ENCODE results near the gene EID1. TPM values are rescaled to one million over a fixed set of nuclear protein-coding genes. Genes with fewer than 3 reads are reported as not detected.

The EID1 gene
- total RNA-seq, 1 donor from 2014 or later: 202 TPM

GRCh38 chr15:48856942-48857341 lies 21.0 kb upstream of the EID1 start:
- DNase-seq (ENCODE audit: low spot score): no peak
- Mint-ChIP-seq H3K4me1 (ENCODE audit: low read depth) (peaks cover 11% of the 10 kb centered on the region), H3K36me3 (ENCODE audit: low read depth) (peaks cover 15% of the 10 kb centered on the region), H3K27ac (no peak overlapping the region), H3K9me3 (no peaks in the 10 kb centered on the region), H3K4me3 (ENCODE audit: low read depth) (no peak overlapping the region), H3K27me3 (ENCODE audit: low read depth) (peaks cover 7% of the 10 kb centered on the region)
- intact Hi-C loops (cut with micrococcal nuclease): no loop called here

GRCh38 chr15:48858401-48858800 lies 19.5 kb upstream of the EID1 start:
- no peak overlapping the region for H3K27ac Mint-ChIP-seq
- DNase-seq (ENCODE audit: low spot score): no peak
- peaks cover 19% of the 10 kb centered on the region for H3K4me1 Mint-ChIP-seq (ENCODE audit: low read depth)
- intact Hi-C loops (cut with micrococcal nuclease): no loop called here
- no peak overlapping the region for H3K4me3 Mint-ChIP-seq (ENCODE audit: low read depth)
- peaks cover 17% of the 10 kb centered on the region for H3K36me3 Mint-ChIP-seq (ENCODE audit: low read depth)
- H3K9me3 Mint-ChIP-seq: no peaks in the 10 kb centered on the region
- peaks cover 7% of the 10 kb centered on the region for H3K27me3 Mint-ChIP-seq (ENCODE audit: low read depth)

- intact Hi-C loops (cut with micrococcal nuclease): no loop called here
- H3K36me3 Mint-ChIP-seq (ENCODE audit: low read depth): peaks cover 11% of the 10 kb centered on the region
- H3K4me1 Mint-ChIP-seq (ENCODE audit: low read depth): peaks cover 19% of the 10 kb centered on the region
- no peak overlapping the region for H3K4me3 Mint-ChIP-seq (ENCODE audit: low read depth)
- H3K9me3 Mint-ChIP-seq: no peaks in the 10 kb centered on the region
- peaks cover 5% of the 10 kb centered on the region for H3K27me3 Mint-ChIP-seq (ENCODE audit: low read depth)
- no peak overlapping the region for H3K27ac Mint-ChIP-seq
- no peak for DNase-seq (ENCODE audit: low spot score)
Measured at GRCh38 chr15:48859426-48859825, 18.5 kb upstream of the EID1 start.

GRCh38 chr15:48861813-48862431 lies 16.0 kb upstream of the EID1 start:
- Mint-ChIP-seq H3K9me3 (no peaks in the 10 kb centered on the region), H3K4me1 (ENCODE audit: low read depth) (peaks cover 19% of the 10 kb centered on the region), H3K27ac (peak overlapping the region; percentile 28), H3K27me3 (ENCODE audit: low read depth) (peaks cover 2% of the 10 kb centered on the region), H3K36me3 (ENCODE audit: low read depth) (peaks cover 3% of the 10 kb centered on the region), H3K4me3 (ENCODE audit: low read depth) (no peak overlapping the region)
- intact Hi-C loops (cut with micrococcal nuclease): loop anchor here (1.0 to 10.0 kb wide), 9 partner anchors 15 to 1285 kb away; partner anchors contain the start of gene FGF7
- DNase-seq (ENCODE audit: low spot score): peak; percentile 20

- peaks cover 3% of the 10 kb centered on the region for H3K36me3 Mint-ChIP-seq (ENCODE audit: low read depth)
- peaks cover 19% of the 10 kb centered on the region for H3K4me1 Mint-ChIP-seq (ENCODE audit: low read depth)
- intact Hi-C loops (cut with micrococcal nuclease): loop anchor here (1.0 to 10.0 kb wide), 8 partner anchors 15 to 1285 kb away; partner anchors contain the start of gene FGF7
- H3K4me3 Mint-ChIP-seq (ENCODE audit: low read depth): no peak overlapping the region
- H3K27me3 Mint-ChIP-seq (ENCODE audit: low read depth): peaks cover 2% of the 10 kb centered on the region
- no peak for DNase-seq (ENCODE audit: low spot score)
- H3K27ac Mint-ChIP-seq: peak overlapping the region; percentile 78
- no peaks in the 10 kb centered on the region for H3K9me3 Mint-ChIP-seq
Measured at GRCh38 chr15:48862705-48863104, 15.2 kb upstream of the EID1 start.

- Mint-ChIP-seq H3K27me3 (ENCODE audit: low read depth) (no peaks in the 10 kb centered on the region), H3K27ac (no peak overlapping the region), H3K4me3 (ENCODE audit: low read depth) (no peak overlapping the region), H3K4me1 (ENCODE audit: low read depth) (peaks cover 13% of the 10 kb centered on the region), H3K36me3 (ENCODE audit: low read depth) (peaks cover 3% of the 10 kb centered on the region), H3K9me3 (no peaks in the 10 kb centered on the region)
- no peak for DNase-seq (ENCODE audit: low spot score)
- intact Hi-C loops (cut with micrococcal nuclease): loop anchor here (10.0 kb wide), 1 partner anchor 369 kb away; no protein-coding TSS in a partner anchor
Measured at GRCh38 chr15:48865370-48866079, 12.4 kb upstream of the EID1 start.

GRCh38 chr15:48866141-48866563 lies 11.8 kb upstream of the EID1 start:
- Mint-ChIP-seq H3K36me3 (ENCODE audit: low read depth) (peaks cover 3% of the 10 kb centered on the region), H3K27ac (no peak overlapping the region), H3K4me3 (ENCODE audit: low read depth) (no peak overlapping the region), H3K27me3 (ENCODE audit: low read depth) (peaks cover 2% of the 10 kb centered on the region), H3K4me1 (ENCODE audit: low read depth) (peaks cover 13% of the 10 kb centered on the region), H3K9me3 (no peaks in the 10 kb centered on the region)
- no peak for DNase-seq (ENCODE audit: low spot score)
- intact Hi-C loops (cut with micrococcal nuclease): loop anchor here (10.0 kb wide), 1 partner anchor 369 kb away; no protein-coding TSS in a partner anchor

- no peaks in the 10 kb centered on the region for H3K36me3 Mint-ChIP-seq (ENCODE audit: low read depth)
- H3K4me3 Mint-ChIP-seq (ENCODE audit: low read depth): no peak overlapping the region
- no peaks in the 10 kb centered on the region for H3K9me3 Mint-ChIP-seq
- intact Hi-C loops (cut with micrococcal nuclease): loop anchor here (10.0 kb wide), 1 partner anchor 367 kb away; no protein-coding TSS in a partner anchor
- H3K27ac Mint-ChIP-seq: no peak overlapping the region
- H3K4me1 Mint-ChIP-seq (ENCODE audit: low read depth): peaks cover 3% of the 10 kb centered on the region
- no peak for DNase-seq (ENCODE audit: low spot score)
- peaks cover 4% of the 10 kb centered on the region for H3K27me3 Mint-ChIP-seq (ENCODE audit: low read depth)
Measured at GRCh38 chr15:48868023-48868422, 9.9 kb upstream of the EID1 start.

GRCh38 chr15:48868536-48868935 lies 9.4 kb upstream of the EID1 start:
- no peak for DNase-seq (ENCODE audit: low spot score)
- intact Hi-C loops (cut with micrococcal nuclease): loop anchor here (10.0 kb wide), 1 partner anchor 366 kb away; no protein-coding TSS in a partner anchor
- peaks cover 3% of the 10 kb centered on the region for H3K4me1 Mint-ChIP-seq (ENCODE audit: low read depth)
- H3K27me3 Mint-ChIP-seq (ENCODE audit: low read depth): peaks cover 4% of the 10 kb centered on the region
- no peaks in the 10 kb centered on the region for H3K9me3 Mint-ChIP-seq
- H3K36me3 Mint-ChIP-seq (ENCODE audit: low read depth): no peaks in the 10 kb centered on the region
- no peak overlapping the region for H3K27ac Mint-ChIP-seq
- H3K4me3 Mint-ChIP-seq (ENCODE audit: low read depth): no peak overlapping the region

GRCh38 chr15:48869966-48870365 lies 8.0 kb upstream of the EID1 start:
- H3K36me3 Mint-ChIP-seq (ENCODE audit: low read depth): no peaks in the 10 kb centered on the region
- no peak overlapping the region for H3K4me3 Mint-ChIP-seq (ENCODE audit: low read depth)
- no peaks in the 10 kb centered on the region for H3K9me3 Mint-ChIP-seq
- no peak for DNase-seq (ENCODE audit: low spot score)
- peaks cover 6% of the 10 kb centered on the region for H3K4me1 Mint-ChIP-seq (ENCODE audit: low read depth)
- peaks cover 4% of the 10 kb centered on the region for H3K27me3 Mint-ChIP-seq (ENCODE audit: low read depth)
- H3K27ac Mint-ChIP-seq: no peak overlapping the region
- intact Hi-C loops (cut with micrococcal nuclease): loop anchor here (10.0 kb wide), 1 partner anchor 365 kb away; no protein-coding TSS in a partner anchor

GRCh38 chr15:48871542-48871941 lies 6.4 kb upstream of the EID1 start:
- Mint-ChIP-seq H3K36me3 (ENCODE audit: low read depth) (no peaks in the 10 kb centered on the region), H3K4me1 (ENCODE audit: low read depth) (peaks cover 19% of the 10 kb centered on the region), H3K9me3 (no peaks in the 10 kb centered on the region), H3K4me3 (ENCODE audit: low read depth) (no peak overlapping the region), H3K27ac (no peak overlapping the region), H3K27me3 (ENCODE audit: low read depth) (peaks cover 4% of the 10 kb centered on the region)
- DNase-seq (ENCODE audit: low spot score): no peak
- intact Hi-C loops (cut with micrococcal nuclease): no loop called here

GRCh38 chr15:48872632-48873031 lies 5.3 kb upstream of the EID1 start:
- peaks cover 4% of the 10 kb centered on the region for H3K27me3 Mint-ChIP-seq (ENCODE audit: low read depth)
- H3K27ac Mint-ChIP-seq: no peak overlapping the region
- no peaks in the 10 kb centered on the region for H3K36me3 Mint-ChIP-seq (ENCODE audit: low read depth)
- no peak for DNase-seq (ENCODE audit: low spot score)
- H3K9me3 Mint-ChIP-seq: no peaks in the 10 kb centered on the region
- peaks cover 25% of the 10 kb centered on the region for H3K4me1 Mint-ChIP-seq (ENCODE audit: low read depth)
- H3K4me3 Mint-ChIP-seq (ENCODE audit: low read depth): no peak overlapping the region
- intact Hi-C loops (cut with micrococcal nuclease): no loop called here
